ENCODE data around the gene ANKS1B.
"Not testable (repeated sequence)": the region's sequence is repeated elsewhere in the genome, so short reads cannot be mapped to it uniquely, and the experiment has no call there.

ANKS1B gene

DNA sequence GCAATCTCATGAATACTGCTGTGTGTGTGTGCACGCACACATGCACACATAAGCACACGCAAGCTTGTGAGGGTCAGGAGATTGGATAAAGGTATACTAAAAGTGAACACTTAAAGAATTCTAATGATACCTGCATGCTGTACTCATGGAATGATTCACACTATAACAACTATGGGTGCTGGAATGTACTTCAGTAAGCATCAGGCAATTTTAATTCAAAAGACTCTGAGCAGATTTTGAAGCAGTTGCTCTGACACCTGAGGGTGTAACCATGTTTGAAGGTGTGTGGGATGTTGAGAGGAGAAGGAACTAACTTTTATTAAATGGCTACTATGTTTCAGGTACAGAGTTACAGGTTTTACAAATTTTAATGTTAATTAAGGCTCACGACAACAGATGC is 275.6 kb downstream of the ANKS1B start:
- in situ Hi-C loops (cut with HindIII; ENCODE audit: low sequenced_read_pairs): no loop called here

DNA sequence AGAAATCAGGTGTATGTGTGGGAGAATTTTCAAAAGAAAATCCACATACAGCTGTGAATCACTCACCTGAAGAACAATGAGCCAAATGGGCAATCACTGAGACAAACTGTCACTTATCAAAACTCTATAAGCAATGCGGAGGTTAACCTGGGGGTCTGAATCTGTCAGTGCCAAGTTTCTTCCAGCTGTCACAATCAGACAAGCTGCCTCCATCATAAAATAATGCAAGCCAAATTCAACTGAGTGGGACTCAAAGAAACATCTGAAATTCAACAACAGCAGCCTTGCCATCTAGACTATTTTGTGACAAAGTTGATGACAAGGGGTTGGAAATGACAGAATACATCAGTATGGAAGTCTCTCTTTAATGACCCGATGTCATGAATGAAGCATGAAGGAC is 276.9 kb downstream of the ANKS1B start:
- in situ Hi-C loops (cut with HindIII; ENCODE audit: low sequenced_read_pairs): no loop called here

- in situ Hi-C loops (cut with HindIII; ENCODE audit: low sequenced_read_pairs): no loop called here
Observed at GRCh38 chr12:99706736-99707473, 277.8 kb downstream of the ANKS1B start.

GRCh38 chr12:99704458-99704857 is 280.3 kb downstream of the ANKS1B start:
- in situ Hi-C loops (cut with HindIII; ENCODE audit: low sequenced_read_pairs): no loop called here

DNA sequence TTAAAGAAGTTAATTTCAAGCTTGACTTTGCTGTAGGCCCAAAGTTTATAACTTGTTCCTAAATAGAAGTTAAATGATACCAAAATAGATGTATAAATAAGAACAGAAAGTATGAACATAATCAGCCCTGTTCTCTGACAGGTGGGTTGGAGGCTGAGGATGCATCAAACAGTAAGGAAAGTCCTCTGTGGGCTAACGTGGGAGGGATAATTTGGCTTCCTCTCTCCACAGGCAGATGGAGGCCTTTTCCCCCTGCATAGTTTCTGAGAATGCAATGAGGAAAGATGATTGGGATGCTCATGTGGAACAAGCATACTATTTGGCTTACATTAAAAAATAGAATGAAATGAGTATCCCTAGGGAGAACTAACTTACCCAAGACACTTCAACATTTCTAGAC is 280.7 kb downstream of the ANKS1B start:
- in situ Hi-C loops (cut with HindIII; ENCODE audit: low sequenced_read_pairs): no loop called here

- in situ Hi-C loops (cut with HindIII; ENCODE audit: low sequenced_read_pairs): no loop called here
Observed at GRCh38 chr12:99700032-99700431, 284.7 kb downstream of the ANKS1B start.

DNA sequence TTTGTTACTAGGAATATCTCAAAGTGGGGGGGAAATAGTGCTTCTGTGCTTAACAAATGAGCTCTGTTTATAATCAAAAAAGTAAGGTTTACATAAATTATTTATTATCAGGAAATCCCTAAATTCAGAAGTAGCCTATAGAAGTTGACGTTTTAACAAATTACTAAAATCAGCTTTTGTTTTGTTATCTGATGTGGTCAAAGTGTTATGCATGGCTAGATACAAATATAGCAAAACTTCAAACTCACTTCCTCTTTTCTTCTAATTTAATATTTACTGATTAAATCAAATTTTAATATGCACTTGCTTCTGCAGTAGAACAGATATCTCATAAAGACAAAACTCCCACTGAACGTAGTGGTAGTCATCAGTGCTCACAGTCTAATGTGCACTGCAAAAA is 289.7 kb downstream of the ANKS1B start:
- in situ Hi-C loops (cut with HindIII; ENCODE audit: low sequenced_read_pairs): no loop called here

GRCh38 chr12:99686142-99686541 is 298.6 kb downstream of the ANKS1B start:
- in situ Hi-C loops (cut with HindIII; ENCODE audit: low sequenced_read_pairs): no loop called here

DNA sequence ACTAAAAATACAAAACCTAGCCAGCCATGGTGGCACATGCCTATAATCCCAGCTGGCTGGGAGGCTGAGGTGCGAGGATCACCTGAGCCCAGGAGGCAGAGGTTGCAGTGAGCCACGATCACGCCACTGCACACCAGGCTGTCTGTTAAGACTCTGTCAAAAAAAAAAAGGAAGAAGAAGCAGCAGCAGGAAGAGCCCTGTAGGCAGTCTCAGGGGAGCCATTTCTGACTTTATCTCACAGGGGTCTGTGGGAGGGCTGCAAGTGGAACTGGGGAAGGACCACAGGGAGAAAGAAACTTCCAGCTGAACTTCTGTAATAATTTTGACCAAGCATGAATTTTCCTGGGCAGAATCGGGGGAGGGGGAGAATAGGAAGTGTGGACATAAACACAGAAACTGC is 304.5 kb downstream of the ANKS1B start:
- in situ Hi-C loops (cut with HindIII; ENCODE audit: low sequenced_read_pairs): no loop called here

DNA sequence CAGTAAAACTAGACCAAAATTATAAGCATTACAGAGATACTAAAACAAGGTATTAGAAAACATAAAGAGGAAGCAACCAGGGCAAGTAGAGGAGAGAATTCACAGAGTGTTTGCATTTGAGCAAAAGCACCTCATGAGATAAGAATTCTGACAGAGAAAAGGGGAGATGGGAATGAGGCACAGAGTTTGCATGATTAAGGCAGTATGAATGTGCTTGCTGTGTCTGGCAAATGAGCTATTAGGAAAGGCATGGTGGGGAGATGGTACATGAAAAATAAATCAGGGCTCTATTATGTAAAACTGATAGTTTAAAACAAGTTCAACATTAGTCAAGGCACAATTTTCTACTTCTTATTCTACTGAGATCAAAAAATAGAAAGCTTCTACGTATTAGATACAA is 314.1 kb downstream of the ANKS1B start:
- in situ Hi-C loops (cut with HindIII; ENCODE audit: low sequenced_read_pairs): loop anchor here (25.0 kb wide), 1 partner anchor 633 kb away; no protein-coding TSS in a partner anchor

DNA sequence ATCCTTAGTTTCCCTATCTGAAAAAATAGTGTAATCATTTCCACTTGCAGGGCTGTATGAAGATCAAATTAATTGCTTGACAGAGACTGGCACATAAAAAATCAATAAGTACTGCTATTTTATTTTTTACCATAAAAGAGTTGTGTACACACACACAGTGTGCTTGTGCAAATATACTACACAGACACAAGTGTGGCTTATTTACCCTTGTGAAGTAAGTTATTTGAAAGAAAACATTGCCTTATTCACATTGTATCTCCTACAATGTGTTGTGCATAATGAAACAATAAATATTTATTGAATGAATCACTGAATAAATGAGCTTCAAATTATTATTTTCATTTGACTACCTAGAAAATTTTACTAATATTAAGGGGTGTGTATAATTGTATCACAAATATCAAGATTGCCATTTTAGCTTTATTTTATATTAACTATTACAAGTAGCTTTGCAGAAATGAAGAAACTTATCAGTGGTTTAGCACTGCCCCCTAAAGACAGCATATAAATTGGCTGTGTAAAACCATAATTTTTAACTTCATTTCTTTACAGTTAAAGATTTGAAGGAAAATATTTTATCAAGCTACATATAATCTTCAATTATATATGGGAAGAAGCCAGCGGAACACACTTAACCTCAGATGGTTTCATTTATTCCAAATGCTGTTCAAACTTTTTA is 325.9 kb downstream of the ANKS1B start:
- in situ Hi-C loops (cut with HindIII; ENCODE audit: low sequenced_read_pairs): loop anchor here (25.0 kb wide), 1 partner anchor 622 kb away; no protein-coding TSS in a partner anchor

DNA sequence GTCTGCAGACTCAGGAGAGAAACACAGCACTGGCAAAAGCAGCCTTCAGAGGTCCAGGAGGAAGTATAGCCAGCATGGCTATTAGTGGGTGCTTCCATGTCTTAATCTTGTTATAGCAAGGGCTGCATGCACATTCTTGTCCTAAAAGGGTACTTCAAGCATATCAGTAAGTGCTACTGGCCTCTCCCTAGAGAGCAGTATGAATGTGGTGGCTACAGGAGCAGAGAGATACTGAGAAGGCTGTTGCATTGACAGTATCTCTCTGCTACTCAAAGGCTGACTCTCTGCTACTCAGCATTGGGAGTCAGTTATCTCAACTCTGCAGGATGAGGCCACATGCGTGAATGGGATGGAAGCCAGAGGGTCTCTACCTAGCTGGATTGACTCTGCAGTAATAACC is 335.2 kb downstream of the ANKS1B start:
- in situ Hi-C loops (cut with HindIII; ENCODE audit: low sequenced_read_pairs): no loop called here

- in situ Hi-C loops (cut with HindIII; ENCODE audit: low sequenced_read_pairs): no loop called here
Observed at GRCh38 chr12:99648183-99648582, 336.6 kb downstream of the ANKS1B start.

- in situ Hi-C loops (cut with HindIII; ENCODE audit: low sequenced_read_pairs): no loop called here
Observed at GRCh38 chr12:99647453-99647852, 337.3 kb downstream of the ANKS1B start, which contains the start of gene GARIN6. Gene GARIN6 (plus strand): TSS chr12:99647753. CDS start chr12:99648175, 422 bp downstream.

- in situ Hi-C loops (cut with HindIII; ENCODE audit: low sequenced_read_pairs): no loop called here
Observed at GRCh38 chr12:99644629-99645028, 340.1 kb downstream of the ANKS1B start.

DNA sequence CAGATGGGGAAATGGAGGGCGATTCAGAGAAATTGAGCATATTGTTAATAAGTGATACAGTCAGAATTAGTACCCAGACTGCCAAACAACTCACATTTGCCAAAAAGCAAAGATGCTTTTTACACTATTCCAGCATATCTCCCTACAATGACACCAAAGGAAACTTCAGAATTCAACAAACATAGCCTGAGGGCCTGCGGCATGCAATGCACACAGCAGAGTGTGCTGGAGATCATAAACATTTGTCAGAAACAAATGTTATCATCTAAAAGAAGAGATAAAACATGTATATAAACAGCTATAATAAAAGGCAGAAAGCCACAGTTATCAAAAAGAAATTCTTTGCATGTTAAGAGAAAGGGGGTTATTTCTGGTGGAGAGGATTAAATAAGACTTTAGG is 357.3 kb downstream of the ANKS1B start:
- in situ Hi-C loops (cut with HindIII; ENCODE audit: low sequenced_read_pairs): no loop called here

- in situ Hi-C loops (cut with HindIII; ENCODE audit: low sequenced_read_pairs): not testable (repeated sequence)
Observed at GRCh38 chr12:99624591-99624990, 360.1 kb downstream of the ANKS1B start.

- in situ Hi-C loops (cut with HindIII; ENCODE audit: low sequenced_read_pairs): no loop called here
Observed at GRCh38 chr12:99620159-99620479, 364.6 kb downstream of the ANKS1B start.

GRCh38 chr12:99619389-99620158 is 365.2 kb downstream of the ANKS1B start:
- in situ Hi-C loops (cut with HindIII; ENCODE audit: low sequenced_read_pairs): no loop called here

DNA sequence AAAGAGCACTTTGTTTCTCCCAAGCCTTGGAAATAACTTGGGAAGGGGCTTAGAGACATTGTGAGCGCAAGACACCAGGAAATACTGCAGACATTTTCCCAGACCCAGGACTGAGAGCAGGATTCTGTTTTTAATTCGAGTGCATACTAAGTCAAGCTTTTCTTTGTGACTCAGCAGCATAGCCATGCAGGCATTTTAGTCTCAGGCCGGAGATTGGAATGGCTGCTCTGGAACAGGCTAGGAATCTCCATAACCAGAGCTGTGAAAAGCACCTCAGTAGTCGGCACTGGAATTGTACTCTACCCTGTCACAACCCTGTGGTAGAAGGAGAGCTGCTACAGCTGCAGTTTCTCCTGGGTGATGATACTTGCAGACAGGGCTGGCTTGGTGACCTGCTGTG is 366.1 kb downstream of the ANKS1B start:
- in situ Hi-C loops (cut with HindIII; ENCODE audit: low sequenced_read_pairs): no loop called here

GRCh38 chr12:99611599-99611998 is 373.1 kb downstream of the ANKS1B start:
- in situ Hi-C loops (cut with HindIII; ENCODE audit: low sequenced_read_pairs): no loop called here

DNA sequence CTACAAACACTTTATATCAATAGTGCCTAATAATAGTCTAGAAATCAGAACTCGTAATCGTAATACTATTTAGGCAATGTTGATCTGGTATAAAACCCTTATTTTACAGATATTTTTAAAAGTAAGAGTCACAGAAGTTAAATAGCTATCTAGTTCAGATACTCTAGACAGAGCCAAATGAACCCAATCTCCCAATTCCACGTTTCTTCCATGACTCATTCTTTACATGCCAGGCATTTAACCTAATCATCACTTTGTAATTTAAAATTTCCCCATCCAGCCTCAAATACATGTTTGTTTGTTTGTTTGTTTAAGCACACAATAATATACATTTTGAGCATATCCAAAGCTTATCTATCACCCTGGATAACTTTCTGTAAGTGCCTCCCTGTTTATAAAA is 373.6 kb downstream of the ANKS1B start:
- in situ Hi-C loops (cut with HindIII; ENCODE audit: low sequenced_read_pairs): no loop called here
